K562 (cell line): ENCODE results near the gene DEFB113. TPM values are rescaled to one million over a fixed set of nuclear protein-coding genes. Genes with fewer than 3 reads are reported as not detected.

Source experiments
- ATF6 ChIP-seq: sonication (generic); formaldehyde crosslinking; IDR thresholded peaks from 2 replicates; pipeline ENCODE4 v1.4.0; 2020; ENCODE audit warnings: mild to moderate bottlenecking, missing genetic modification reagents
- BHLHE40 ChIP-seq: IDR thresholded peaks from 2 replicates; pipeline ENCODE4 v1.6.1; 2011; ENCODE audit warnings: low read length, improper control_type of control experiment
- CTBP1 ChIP-seq: fragments of 450-650 bp; IDR thresholded peaks from 2 replicates; pipeline ENCODE4 v1.6.1; 2016; ENCODE audit warnings: borderline replicate concordance
- ELK3 ChIP-seq: fragments of 450-650 bp; formaldehyde crosslinking; IDR thresholded peaks from 2 replicates; pipeline ENCODE4 v1.4.0; 2020; ENCODE audit warnings: mild to moderate bottlenecking
- FOXA1 ChIP-seq: fragments of 450-650 bp; IDR thresholded peaks from 2 replicates; pipeline ENCODE4 v1.6.1; 2016; ENCODE audit warnings: mild to moderate bottlenecking, borderline replicate concordance
- KDM5B ChIP-seq: fragments of 200-600 bp; sonication (generic); IDR thresholded peaks from 2 replicates; pipeline ENCODE4 v1.6.1; 2012; ENCODE audit warnings: low read depth, mild to moderate bottlenecking, moderate library complexity, low read length, control low read depth, inconsistent platforms; ENCODE audit not compliant: insufficient replicate concordance
- MBD2 ChIP-seq: sonication (generic); IDR thresholded peaks from 2 replicates; pipeline ENCODE4 v1.6.1; 2016; ENCODE audit warnings: low read depth, borderline replicate concordance
- RNF219 ChIP-seq: fragments of 250-450 bp; sonication (Bioruptor Pico); IDR thresholded peaks from 2 replicates; pipeline ENCODE4 v1.5.0; 2022; ENCODE audit warnings: mild to moderate bottlenecking
- SUPT5H ChIP-seq: fragments of 450-650 bp; IDR thresholded peaks from 2 replicates; pipeline ENCODE4 v1.6.1; 2016
- TFE3 ChIP-seq: fragments of 450-650 bp; formaldehyde crosslinking; IDR thresholded peaks from 2 replicates; pipeline ENCODE4 v1.4.0; 2020; ENCODE audit warnings: mild to moderate bottlenecking, mixed read lengths
- THRB ChIP-seq: fragments of 450-650 bp; formaldehyde crosslinking; conservative IDR thresholded peaks from 2 replicates; pipeline ENCODE4 v1.4.0; 2022; ENCODE audit warnings: mild to moderate bottlenecking, missing genetic modification characterization
- ZBTB9 ChIP-seq: fragments of 450-650 bp; formaldehyde crosslinking; IDR thresholded peaks from 2 replicates; pipeline ENCODE4 v1.4.0; 2020; ENCODE audit warnings: mild to moderate bottlenecking, moderate library complexity
- ZNF140 ChIP-seq: fragments of 250-450 bp; sonication (Bioruptor Pico); IDR thresholded peaks from 2 replicates; pipeline ENCODE4 v1.8.0; 2021; ENCODE audit warnings: moderate library complexity, mild to moderate bottlenecking, inconsistent platforms
- polyA plus RNA-seq, 8 experiments: library from polyadenylated mRNA; depleted of rRNA in 4 of 8; stranded (reverse) in 5 of 8; unstranded in 3 of 8; fragments of >200 nt; fragmentation: Nextera tagmentation in 2 of 8; fragmentation: Illumina TruSeq in 1 of 8; extraction: Ambion mirVana in 2 of 8; extraction: Trizol in 1 of 8; gene quantifications; 2 replicates each; pipeline versions ENCODE4 v1.2.1 to v1.2.3, GENCODE V29; 2011 to 2014; ENCODE audit warnings: inconsistent platforms in 1 of 8, missing spikeins in 1 of 8
- total RNA-seq, 7 experiments: library from RNA; depleted of rRNA in 6 of 7; stranded (reverse); fragments of >200 nt in 6 of 7; fragmentation: Illumina TruSeq in 2 of 7; extraction: Trizol in 2 of 7; gene quantifications; 2 replicates each; pipeline versions ENCODE4 v1.2.1 to v1.2.3, GENCODE V29; 2011 to 2021; ENCODE audit warnings: low replicate concordance in 1 of 7

DEFB113 gene
- total and polyA plus RNA-seq, 9 of the 15 experiments (the other 6 are each of a cell fraction or from before 2014, with no cell fraction given): not detected

- TF ChIP-seq TFE3 (CRISPR knock-in tag): no peak
- TF ChIP-seq THRB (CRISPR knock-in tag): no peak
- TF ChIP-seq FOXA1: no peak
- no peak for TF ChIP-seq ZNF140
- peak; percentile 34; the same call in 1 of the 2 replicates for TF ChIP-seq CTBP1
- TF ChIP-seq ELK3 (CRISPR knock-in tag): no peak
- peak; percentile 48; the same call in 1 of the 2 replicates for TF ChIP-seq MBD2
- peak; percentile 57 for TF ChIP-seq KDM5B
- no peak for TF ChIP-seq RNF219 (CRISPR knock-in tag)
- TF ChIP-seq BHLHE40: no peak
- no peak for TF ChIP-seq ATF6 (CRISPR knock-in tag)
- TF ChIP-seq ZBTB9 (CRISPR knock-in tag): no peak
- no peak for TF ChIP-seq SUPT5H
Observed at GRCh38 chr6:49939993-49940498, 29.4 kb downstream of the DEFB113 start (continued).
